Astrocyte (in vitro differentiated cells and primary cell): ENCODE results near the gene CCDC8. TPM values are rescaled to one million over a fixed set of nuclear protein-coding genes. Genes with fewer than 3 reads are reported as not detected.

Experiments used
- DNase-seq: peaks from one replicate; pipeline ENCODE4 v3.0.0-alpha.2; 2010; ENCODE audit warnings: low read depth
- FAIRE-seq: peaks from 2 replicates; lab custom pipeline; 2011; peaks lifted over from hg19 to GRCh38; lab: Jason Lieb, UNC
- H2AFZ ChIP-seq: 2 replicates; pipeline ENCODE4 v1.6.0; 2012; ENCODE audit warnings: low read depth, low read length, inconsistent platforms
- H3K27ac ChIP-seq: 2 replicates; pipeline ENCODE4 v1.5.1; 2011; ENCODE audit warnings: low read depth, low read length, inconsistent platforms
- H3K27me3 ChIP-seq: 2 replicates; pipeline ENCODE4 v1.6.0; 2011; ENCODE audit warnings: low read length, inconsistent platforms; ENCODE audit not compliant: insufficient read depth
- H3K36me3 ChIP-seq: 2 replicates; pipeline ENCODE4 v1.5.1; 2011; ENCODE audit warnings: low read length, inconsistent platforms; ENCODE audit not compliant: insufficient read depth
- H3K4me1 ChIP-seq: 2 replicates; pipeline ENCODE4 v1.5.1; 2011; ENCODE audit warnings: low read length, inconsistent platforms; ENCODE audit not compliant: insufficient read depth
- H3K4me2 ChIP-seq: 2 replicates; pipeline ENCODE4 v1.6.0; 2012; ENCODE audit warnings: low read length, inconsistent platforms
- H3K4me3 ChIP-seq: 2 replicates; pipeline ENCODE4 v1.5.1; 2011; ENCODE audit warnings: low read depth, mild to moderate bottlenecking, low read length, inconsistent platforms; ENCODE audit not compliant: insufficient read depth
- H3K79me2 ChIP-seq: 2 replicates; pipeline ENCODE4 v1.6.0; 2012; ENCODE audit warnings: mild to moderate bottlenecking, low read length, inconsistent platforms; ENCODE audit not compliant: insufficient read depth
- H3K9ac ChIP-seq: 2 replicates; pipeline ENCODE4 v1.6.0; 2012; ENCODE audit warnings: mild to moderate bottlenecking, low read length, inconsistent platforms
- H3K9me3 ChIP-seq: 2 replicates; pipeline ENCODE4 v1.5.1; 2012; ENCODE audit warnings: low read depth, mild to moderate bottlenecking, low read length, inconsistent platforms; ENCODE audit not compliant: insufficient read depth
- H4K20me1 ChIP-seq: 2 replicates; pipeline ENCODE4 v1.6.0; 2012; ENCODE audit warnings: low read length, inconsistent platforms; ENCODE audit not compliant: insufficient read depth
- H3K27ac Mint-ChIP-seq: one replicate; pipeline ENCODE4 v1.8.0; 2021; ENCODE audit warnings: mild to moderate bottlenecking, mixed read lengths; ENCODE audit not compliant: unreplicated experiment
- H3K27me3 Mint-ChIP-seq: one replicate; pipeline ENCODE4 v1.8.0; 2021; ENCODE audit warnings: low read depth, mixed read lengths; ENCODE audit not compliant: unreplicated experiment
- H3K36me3 Mint-ChIP-seq: one replicate; pipeline ENCODE4 v1.8.0; 2021; ENCODE audit warnings: low read depth, mixed read lengths; ENCODE audit not compliant: unreplicated experiment
- H3K4me1 Mint-ChIP-seq: one replicate; pipeline ENCODE4 v1.8.0; 2021; ENCODE audit warnings: low read depth, mixed read lengths; ENCODE audit not compliant: unreplicated experiment
- H3K4me3 Mint-ChIP-seq: one replicate; pipeline ENCODE4 v1.8.0; 2021; ENCODE audit warnings: mild to moderate bottlenecking, moderate library complexity, mixed read lengths; ENCODE audit not compliant: unreplicated experiment
- H3K9me3 Mint-ChIP-seq: one replicate; pipeline ENCODE4 v1.8.0; 2021; ENCODE audit warnings: mild to moderate bottlenecking, mixed read lengths; ENCODE audit not compliant: unreplicated experiment
- CTCF ChIP-seq: IDR thresholded peaks from 2 replicates; pipeline ENCODE4 v1.5.1; 2011; ENCODE audit warnings: low read depth, mild to moderate bottlenecking, inconsistent platforms, low read length, moderate library complexity; ENCODE audit not compliant: insufficient read depth
- EZH2 ChIP-seq: IDR thresholded peaks from 2 replicates; pipeline ENCODE4 v1.6.1; 2012; ENCODE audit warnings: mild to moderate bottlenecking, low read length, inconsistent platforms; ENCODE audit not compliant: insufficient read depth
- total RNA-seq: library from RNA; stranded (reverse); gene quantifications from 2 replicates; pipeline ENCODE4 v1.2.1, GENCODE V29; 2021

Gene CCDC8
- total RNA-seq, 1 donor from 2014 or later, result 35.5 TPM

- Mint-ChIP-seq H3K4me1 (no peaks in the 10 kb centered on the region), H3K9me3 (no peaks in the 10 kb centered on the region), H3K27ac (no peak overlapping the region), H3K4me3 (no peak overlapping the region), H3K27me3 (no peaks in the 10 kb centered on the region), H3K36me3 (peaks cover 33% of the 10 kb centered on the region)
- H3K4me1 ChIP-seq, result no peaks in the 10 kb centered on the region
- H3K9ac ChIP-seq, result no peak overlapping the region
- no peak overlapping the region for H3K27ac ChIP-seq
- H4K20me1 ChIP-seq, result peaks cover 8% of the 10 kb centered on the region
- H3K79me2 ChIP-seq, result peaks cover 25% of the 10 kb centered on the region
- DNase-seq, result no peak
- no peak overlapping the region for H3K4me3 ChIP-seq
- H3K4me2 ChIP-seq, result no peak overlapping the region
- no peaks in the 10 kb centered on the region for H3K27me3 ChIP-seq
- no peak for TF ChIP-seq EZH2
- TF ChIP-seq CTCF, result no peak
- peaks cover 3% of the 10 kb centered on the region for H3K9me3 ChIP-seq
- no peak overlapping the region for H2AFZ ChIP-seq
- H3K36me3 ChIP-seq, result peaks cover 31% of the 10 kb centered on the region
- FAIRE-seq, result no peak
Observed at GRCh38 chr19:46384396-46384795, 29.0 kb downstream of the CCDC8 start.

- no peaks in the 10 kb centered on the region for H3K27me3 Mint-ChIP-seq
- Histone ChIP-seq H3K4me2 (no peak overlapping the region), H3K9me3 (no peaks in the 10 kb centered on the region), H3K4me3 (no peak overlapping the region), H4K20me1 (peaks cover 8% of the 10 kb centered on the region), H3K9ac (no peak overlapping the region), H3K27ac (no peak overlapping the region), H3K4me1 (no peaks in the 10 kb centered on the region), H2AFZ (no peak overlapping the region), H3K36me3 (peaks cover 31% of the 10 kb centered on the region), H3K27me3 (no peaks in the 10 kb centered on the region), H3K79me2 (peaks cover 27% of the 10 kb centered on the region)
- no peak for DNase-seq
- no peak for FAIRE-seq
- no peak overlapping the region for H3K27ac Mint-ChIP-seq
- H3K4me3 Mint-ChIP-seq, result no peak overlapping the region
- H3K9me3 Mint-ChIP-seq, result no peaks in the 10 kb centered on the region
- no peaks in the 10 kb centered on the region for H3K4me1 Mint-ChIP-seq
- H3K36me3 Mint-ChIP-seq, result peaks cover 32% of the 10 kb centered on the region
- no peak for TF ChIP-seq CTCF
- TF ChIP-seq EZH2, result no peak
Observed at GRCh38 chr19:46383846-46384245, 29.5 kb downstream of the CCDC8 start.

- H3K9ac ChIP-seq, result no peak overlapping the region
- H3K4me1 ChIP-seq, result peaks cover 2% of the 10 kb centered on the region
- no peak overlapping the region for H3K4me2 ChIP-seq
- peaks cover 31% of the 10 kb centered on the region for H3K36me3 ChIP-seq
- Mint-ChIP-seq H3K27ac (no peak overlapping the region), H3K36me3 (peaks cover 27% of the 10 kb centered on the region), H3K4me3 (no peak overlapping the region), H3K4me1 (peaks cover 2% of the 10 kb centered on the region), H3K9me3 (no peaks in the 10 kb centered on the region), H3K27me3 (no peaks in the 10 kb centered on the region)
- H4K20me1 ChIP-seq, result peaks cover 8% of the 10 kb centered on the region
- DNase-seq, result no peak
- H3K79me2 ChIP-seq, result peaks cover 27% of the 10 kb centered on the region
- H3K9me3 ChIP-seq, result no peaks in the 10 kb centered on the region
- H3K27ac ChIP-seq, result no peak overlapping the region
- no peak overlapping the region for H2AFZ ChIP-seq
- no peak for FAIRE-seq
- no peak for TF ChIP-seq EZH2
- no peak for TF ChIP-seq CTCF
- no peaks in the 10 kb centered on the region for H3K27me3 ChIP-seq
- H3K4me3 ChIP-seq, result no peak overlapping the region
Observed at GRCh38 chr19:46383171-46383815, 30.1 kb downstream of the CCDC8 start.
